Effector CD4-positive, alpha-beta T cell (primary cell): ENCODE measurements around the gene SPEF1.

Experiments
- DNase-seq: peaks from one replicate; pipeline ENCODE4 v3.0.0-alpha.2; 2020

The SPEF1 gene

GRCh38 chr20:3765171-3765882, 15.9 kb downstream of the SPEF1 start:
- DNase-seq: no peak

GRCh38 chr20:3764659-3765058, 16.6 kb downstream of the SPEF1 start:
- DNase-seq: no peak

- no peak for DNase-seq
These were observed 17.3 kb downstream of the SPEF1 start for GRCh38 chr20:3763671-3764601.

DNA sequence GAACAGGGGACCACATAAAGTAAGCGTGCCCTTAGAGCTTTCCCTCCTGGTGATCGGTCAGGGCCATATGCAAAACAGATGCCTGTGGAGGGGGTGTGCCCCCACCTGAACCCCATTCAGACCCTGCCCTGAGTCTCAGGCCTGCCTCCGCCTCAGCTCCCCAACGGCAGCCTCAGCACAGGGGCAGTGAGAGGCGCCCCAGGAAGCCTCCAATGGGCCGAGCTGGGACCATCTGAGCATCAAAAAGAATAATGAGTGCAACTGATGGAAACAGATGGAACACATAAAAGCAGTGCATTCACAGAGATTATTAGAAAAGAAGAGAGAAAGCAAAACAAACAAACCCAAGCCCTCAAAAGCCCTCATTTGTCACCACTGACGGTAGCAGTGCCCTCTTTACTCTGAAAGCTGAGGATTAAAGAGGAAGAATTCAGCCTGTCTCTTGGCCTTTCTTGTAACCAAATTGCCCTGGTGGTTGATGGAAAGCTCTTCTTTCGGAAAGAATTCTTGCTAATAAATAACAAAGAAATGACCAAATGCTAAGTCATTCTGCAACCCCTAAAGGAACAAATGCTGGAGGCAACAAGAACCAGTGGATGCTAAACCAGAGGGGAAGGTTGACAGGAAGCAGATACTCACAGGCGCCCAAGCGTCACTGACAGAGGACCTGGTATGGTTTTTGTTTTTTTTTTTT, 20.4 kb downstream of the SPEF1 start:
- no peak for DNase-seq

- no peak for DNase-seq
These were observed 21.4 kb downstream of the SPEF1 start for GRCh38 chr20:3759884-3760283.

DNA sequence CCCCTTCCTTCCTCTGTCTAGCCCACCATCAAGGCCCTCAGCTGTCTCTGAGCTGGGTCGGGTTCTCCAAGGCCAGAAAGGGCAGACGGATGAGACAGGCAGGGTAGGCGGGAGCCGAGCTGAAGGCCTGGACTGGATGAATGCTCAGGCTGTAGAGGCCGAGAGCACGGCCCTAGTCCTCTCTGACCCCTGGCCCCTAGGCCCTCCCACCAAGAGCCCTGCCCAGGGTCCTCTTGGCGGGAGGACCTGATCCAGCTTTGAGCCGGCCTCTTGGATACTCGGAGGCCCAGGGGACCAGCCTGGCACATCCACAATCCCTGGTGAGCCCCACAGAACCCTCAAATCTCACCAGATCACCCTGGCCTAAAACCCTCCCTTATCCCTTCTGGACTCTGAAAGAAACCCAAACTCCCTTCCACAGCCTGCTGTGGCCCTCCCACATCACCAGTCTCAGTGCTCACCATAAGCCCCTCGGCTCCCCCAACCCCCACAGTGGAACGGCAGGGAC, 21.9 kb downstream of the SPEF1 start:
- no peak for DNase-seq

DNA sequence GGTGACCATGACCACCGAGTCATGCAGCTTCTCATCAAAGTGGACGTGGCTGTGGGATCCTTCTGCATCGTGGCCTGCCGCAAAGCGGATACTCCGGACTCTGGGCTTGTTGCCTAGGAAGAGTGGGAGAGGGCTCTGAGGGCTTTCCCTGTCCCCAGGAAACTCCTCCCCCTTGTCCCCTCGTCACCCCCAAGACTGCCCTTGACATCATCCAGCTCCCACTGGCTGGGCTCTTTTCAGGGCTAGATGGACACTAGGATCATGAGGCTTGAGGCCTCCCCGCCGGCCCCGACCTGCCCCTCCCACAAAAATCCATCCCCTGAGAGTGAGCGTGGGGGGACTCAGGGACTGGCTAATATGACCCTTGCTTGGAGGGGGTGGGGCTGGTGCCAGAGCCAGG, 22.7 kb downstream of the SPEF1 start:
- no peak for DNase-seq

- no peak for DNase-seq
These were observed 24.0 kb downstream of the SPEF1 start for GRCh38 chr20:3757268-3757667.

DNA sequence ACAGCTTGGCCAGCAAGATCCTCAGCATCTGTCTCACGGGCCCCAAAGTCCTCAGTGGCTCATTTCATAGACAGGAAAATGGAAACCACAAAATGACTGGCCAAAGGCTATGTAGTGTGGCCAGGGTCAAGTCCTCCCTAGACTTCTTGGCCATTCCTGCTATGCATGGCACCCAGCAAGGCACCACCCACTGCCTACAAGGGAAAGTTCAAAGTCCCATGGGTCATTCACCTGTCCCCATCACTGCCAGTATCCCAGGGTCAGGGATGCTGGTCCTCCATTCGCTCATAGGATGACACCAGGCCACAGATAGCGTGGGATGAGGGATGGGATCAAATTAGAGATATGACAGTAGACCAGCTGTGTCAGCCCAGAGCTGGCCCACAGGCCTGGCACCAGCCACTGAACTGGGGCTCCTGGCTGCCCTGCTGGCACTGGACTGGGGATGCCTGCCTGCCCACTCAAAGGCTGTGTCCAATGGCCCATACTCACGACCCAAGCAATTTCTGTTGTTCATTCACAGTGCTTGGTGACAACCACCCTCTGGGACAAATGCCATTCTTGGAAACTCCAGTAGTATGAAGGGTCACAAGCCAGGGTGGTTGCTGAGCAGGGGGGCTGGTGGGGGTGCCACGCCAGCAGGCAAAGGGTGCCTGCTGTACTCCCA, 25.3 kb downstream of the SPEF1 start:
- no peak for DNase-seq

DNA sequence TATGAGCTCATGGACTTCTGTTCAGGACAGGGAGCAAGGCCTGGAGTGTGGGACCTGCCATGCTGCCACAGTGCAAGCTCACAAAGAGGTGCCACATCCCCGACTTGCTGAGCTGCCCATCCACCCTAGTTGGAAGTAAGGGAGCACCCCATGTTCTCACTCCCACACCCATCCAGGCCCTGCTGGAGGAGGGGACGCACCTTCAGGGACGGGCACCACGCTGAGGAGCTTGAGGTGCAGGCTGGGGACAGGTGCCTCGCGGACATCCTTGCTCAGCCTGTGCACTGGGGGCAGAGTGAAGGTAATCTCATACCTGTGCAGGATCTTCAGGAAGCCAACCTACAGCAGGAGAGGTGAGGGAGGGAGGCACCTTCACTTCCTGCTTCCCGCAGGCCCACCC, 26.0 kb downstream of the SPEF1 start:
- DNase-seq: no peak

- DNase-seq: no peak
These were observed 27.0 kb downstream of the SPEF1 start for GRCh38 chr20:3754276-3754630.

DNA sequence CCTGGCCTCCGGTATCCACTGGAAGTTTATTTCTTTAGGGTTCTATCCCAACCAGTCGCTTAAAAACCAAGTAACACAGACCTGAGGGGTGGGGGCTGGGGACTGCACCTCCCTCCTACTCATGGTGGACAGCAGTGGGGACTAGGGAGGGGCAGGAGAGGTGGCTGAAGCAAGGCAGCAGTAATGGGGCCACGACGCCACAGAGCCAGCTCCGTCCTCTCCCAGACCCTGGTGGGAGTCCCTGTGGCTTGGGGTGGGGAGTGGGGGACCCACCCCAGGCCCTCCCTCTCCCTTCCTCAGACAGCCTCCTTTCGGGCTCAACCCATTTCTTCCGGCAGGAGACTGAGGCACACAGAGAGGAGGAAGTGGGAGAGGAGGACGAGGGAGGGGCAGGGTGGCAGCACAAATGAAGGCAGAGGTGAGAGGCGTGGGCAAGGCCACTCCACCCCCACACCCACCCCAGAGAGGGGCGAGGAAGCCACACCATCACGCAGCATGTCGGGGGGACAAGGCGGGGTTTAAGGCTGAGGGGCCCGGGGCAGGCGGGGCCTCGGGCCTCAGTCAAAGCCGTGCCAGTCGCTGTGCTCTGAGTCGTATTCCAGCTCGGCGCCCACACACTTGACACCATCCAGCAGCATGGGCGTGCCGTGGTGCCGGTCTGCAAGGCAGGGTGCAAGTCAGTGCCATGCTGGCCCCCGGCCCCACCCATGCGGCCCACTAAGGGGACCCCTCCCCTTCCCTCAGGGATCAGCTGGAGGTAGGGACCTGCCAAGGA, 27.6 kb downstream of the SPEF1 start:
- no peak for DNase-seq

- peak; percentile 50 for DNase-seq
These were observed 28.1 kb downstream of the SPEF1 start for GRCh38 chr20:3753098-3753497.

DNA sequence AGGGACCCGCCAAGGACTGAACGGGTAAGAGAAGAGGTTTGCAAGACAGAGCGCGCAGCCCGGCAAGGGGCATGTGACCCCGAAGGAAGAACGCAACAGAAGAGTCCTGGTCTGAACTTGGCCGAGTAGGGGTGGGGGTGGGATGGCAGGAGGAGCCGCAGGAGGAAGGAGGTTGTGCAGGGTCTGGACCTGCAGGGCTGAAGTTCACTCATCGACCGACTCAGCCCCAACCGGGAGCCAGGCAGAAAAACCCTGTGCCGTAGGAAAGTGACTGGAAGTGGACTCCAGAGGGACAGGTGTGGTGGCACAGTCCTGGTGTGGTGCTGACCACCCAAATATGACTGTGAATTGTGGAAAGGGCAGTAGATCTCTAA, 28.9 kb downstream of the SPEF1 start:
- DNase-seq: no peak

DNA sequence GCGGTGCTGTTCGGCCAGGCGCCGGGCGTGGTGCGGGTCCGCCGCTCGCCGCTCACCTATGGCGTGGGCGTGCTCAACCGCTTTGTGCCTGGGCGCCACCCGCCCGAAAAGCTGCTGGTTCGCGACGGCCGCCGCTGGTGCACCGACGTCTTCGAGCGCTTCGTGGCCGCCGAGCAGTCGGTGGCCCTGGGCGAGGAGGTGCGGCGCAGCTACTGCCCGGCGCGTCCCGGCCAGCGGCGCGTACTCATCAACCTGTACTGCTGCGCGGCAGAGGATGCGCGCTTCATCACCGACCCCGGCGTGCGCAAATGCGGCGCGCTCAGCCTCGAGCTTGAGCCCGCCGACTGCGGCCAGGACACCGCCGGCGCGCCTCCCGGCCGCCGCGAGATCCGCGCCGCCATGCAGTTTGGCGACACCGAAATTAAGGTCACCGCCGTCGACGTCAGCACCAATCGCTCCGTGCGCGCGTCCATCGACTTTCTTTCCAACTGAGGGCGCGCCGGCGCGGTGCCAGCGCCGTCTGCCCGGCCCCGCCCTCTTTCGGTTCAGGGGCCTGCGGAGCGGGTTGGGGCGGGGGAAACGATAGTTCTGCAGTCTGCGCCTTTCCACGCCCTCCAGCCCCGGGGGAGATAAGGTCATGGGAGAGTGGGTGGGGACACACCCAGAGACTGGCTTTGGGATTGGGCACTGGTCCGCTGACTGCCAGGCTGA, 29.4 kb downstream of the SPEF1 start:
- peak; percentile 15 for DNase-seq

- no peak for DNase-seq
These were observed 30.0 kb downstream of the SPEF1 start for GRCh38 chr20:3751305-3751674.

- DNase-seq: no peak
These were observed 31.3 kb downstream of the SPEF1 start for GRCh38 chr20:3749689-3750531.

DNA sequence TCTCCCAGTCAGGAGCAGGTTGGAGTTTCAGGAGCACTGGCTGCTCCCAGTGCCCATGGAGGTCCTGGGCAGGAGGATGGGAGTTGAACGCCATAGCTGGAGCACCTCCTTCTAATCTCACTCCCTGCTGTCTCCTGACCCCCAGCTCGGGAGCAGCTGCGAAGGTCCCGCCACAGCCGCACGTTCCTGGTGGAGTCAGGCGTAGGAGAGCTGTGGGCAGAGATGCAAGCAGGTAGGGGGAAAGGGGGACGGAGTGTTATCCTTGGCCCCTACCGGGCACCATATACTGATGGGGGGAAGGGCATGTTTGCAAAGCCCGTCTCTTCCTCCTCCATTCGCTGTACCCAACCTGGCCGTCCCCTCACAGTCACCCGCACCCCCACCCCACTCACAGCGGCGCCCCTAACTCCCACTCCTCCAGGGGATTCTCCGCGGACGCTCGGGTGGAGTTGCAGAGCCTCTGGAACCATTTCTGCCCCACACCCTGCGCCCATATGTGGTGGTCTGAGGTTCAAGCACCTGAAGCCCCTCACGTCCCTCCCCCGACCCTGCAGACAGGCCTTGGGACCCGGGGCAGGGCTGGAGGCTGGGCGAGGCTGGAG, 32.1 kb downstream of the SPEF1 start:
- DNase-seq: no peak

GRCh38 chr20:3748073-3748472, 33.2 kb downstream of the SPEF1 start:
- no peak for DNase-seq

- no peak for DNase-seq
These were observed 33.8 kb downstream of the SPEF1 start for GRCh38 chr20:3747471-3747870.
